Stomach (tissue), 4 donors: Measurements from ENCODE around the gene IARS1.

ENCODE experiments used
- CTCF ChIP-seq, 7 experiments: fragments of 450-650 bp in 4 of 7; fragments of 200-600 bp in 3 of 7; sonication (generic) in 3 of 7; IDR thresholded peaks; one replicate each; pipeline ENCODE4 v1.5.1; 2016 to 2019; ENCODE audit warnings: antibody characterized with exemption in 7 of 7, control low read depth in 2 of 7, mild to moderate bottlenecking in 1 of 7
- EP300 ChIP-seq: sonication (generic); formaldehyde crosslinking; IDR thresholded peaks from one replicate; pipeline ENCODE4 v1.6.1; 2017; ENCODE audit warnings: antibody characterized with exemption
- POLR2A ChIP-seq, 4 donors: fragments of 450-650 bp; IDR thresholded peaks; one replicate each; pipeline ENCODE4 v1.6.1; 2016; ENCODE audit warnings: antibody characterized with exemption in 4 of 4, control low read depth in 2 of 4, mild to moderate bottlenecking in 1 of 4, moderate library complexity in 1 of 4
- POLR2AphosphoS5 ChIP-seq, 3 donors: sonication (generic); formaldehyde crosslinking; IDR thresholded peaks; one replicate each; pipeline ENCODE4 v1.6.1; 2016; ENCODE audit warnings: antibody characterized with exemption in 3 of 3

GRCh38 chr9:92315456-92315855 lies 22.0 kb upstream of the IARS1 start:
- no peak for TF ChIP-seq CTCF (IDR thresholded peaks at IDR 0.05)
- no peak for TF ChIP-seq POLR2AphosphoS5 (IDR thresholded peaks at IDR 0.05)
- TF ChIP-seq POLR2A (IDR thresholded peaks at IDR 0.05): no peak
- TF ChIP-seq EP300: no peak
